Mucosa of gallbladder (tissue), 1 donor: ENCODE data around the gene ZNF681. TPM values are rescaled to one million over a fixed set of nuclear protein-coding genes. Genes with fewer than 3 reads are reported as not detected.
"Not testable (repeated sequence)": the region's sequence is repeated elsewhere in the genome, so short reads cannot be mapped to it uniquely, and the experiment has no call there.

ENCODE experiments used
- DNase-seq: peaks from one replicate; pipeline ENCODE4 v3.0.0-alpha.2; 2020; ENCODE audit warnings: low spot score
- total RNA-seq: library from RNA; stranded (reverse); gene quantifications from one replicate; pipeline ENCODE4 v1.2.1, GENCODE V29; 2021
- donor health status: DM: no; HTN: no; CAD: no.

Gene ZNF681
- 4.0 TPM for total RNA-seq

DNA sequence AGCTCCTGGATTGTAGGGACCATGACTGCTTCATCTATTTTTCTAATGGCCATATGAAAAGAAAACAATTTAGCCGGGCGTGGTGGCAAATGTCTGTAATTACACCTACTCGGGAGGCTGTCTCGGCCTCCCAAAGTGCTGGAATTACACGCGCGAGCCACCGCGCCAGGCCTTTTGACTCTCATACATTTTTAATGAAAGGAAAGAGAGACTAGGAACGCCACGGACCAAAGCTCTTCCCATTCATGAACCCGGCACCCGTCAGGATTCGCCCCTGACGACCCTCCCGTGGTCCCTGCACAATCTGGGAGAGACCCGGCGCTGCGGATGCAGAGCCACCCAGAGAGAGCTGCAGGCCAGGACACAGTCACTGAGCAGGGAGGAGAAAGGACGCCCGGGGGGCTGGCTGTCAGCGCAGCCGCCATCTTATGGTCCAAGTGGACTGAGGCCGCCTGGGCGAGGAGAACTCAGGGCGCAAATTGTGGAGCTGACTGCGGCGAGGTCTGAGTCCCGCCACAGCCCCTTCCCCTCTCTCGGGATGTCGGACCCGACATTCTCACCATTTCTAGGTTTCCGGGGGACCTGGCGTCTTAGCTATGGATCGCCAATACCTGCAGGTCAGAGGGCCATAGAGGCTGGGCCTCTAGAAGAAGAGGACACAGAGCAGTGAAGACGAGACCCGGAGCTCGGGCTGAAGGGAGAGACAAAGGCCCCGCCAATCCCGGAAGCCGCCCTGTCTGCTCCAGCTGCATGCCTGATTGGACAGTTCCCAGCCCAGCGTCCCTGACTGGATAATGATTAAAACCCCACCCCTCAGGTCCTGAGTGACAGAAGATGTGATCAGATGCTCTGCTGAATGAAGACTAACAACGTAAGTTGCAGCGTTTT lies at the start of gene ZNF681:
TSS of gene ZNF681 (minus strand) at position 705 of the 888 bp plus-strand sequence. CDS start at position 563, 142 bp downstream.
- peak; percentile 94 for DNase-seq

DNA sequence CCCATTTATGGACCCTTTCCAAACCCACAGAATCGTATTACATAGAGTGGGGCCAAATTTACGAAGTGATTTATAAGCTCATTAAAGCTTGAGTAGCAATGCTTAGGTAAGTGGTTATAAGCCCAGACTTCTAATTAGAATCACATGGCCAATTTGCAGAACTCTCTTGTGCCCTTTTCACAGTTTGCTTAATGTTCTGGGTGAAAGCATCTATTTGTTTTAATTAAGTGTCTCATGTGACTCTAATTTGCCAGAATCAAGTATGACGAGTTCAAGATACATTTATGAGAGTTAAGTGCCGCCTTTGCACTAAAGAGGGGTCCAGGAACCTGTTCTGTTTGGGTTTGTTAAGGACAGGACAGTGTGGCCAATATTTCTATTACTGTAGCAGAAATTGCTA lies 46.0 kb upstream of the ZNF681 start:
- DNase-seq, result no peak

DNA sequence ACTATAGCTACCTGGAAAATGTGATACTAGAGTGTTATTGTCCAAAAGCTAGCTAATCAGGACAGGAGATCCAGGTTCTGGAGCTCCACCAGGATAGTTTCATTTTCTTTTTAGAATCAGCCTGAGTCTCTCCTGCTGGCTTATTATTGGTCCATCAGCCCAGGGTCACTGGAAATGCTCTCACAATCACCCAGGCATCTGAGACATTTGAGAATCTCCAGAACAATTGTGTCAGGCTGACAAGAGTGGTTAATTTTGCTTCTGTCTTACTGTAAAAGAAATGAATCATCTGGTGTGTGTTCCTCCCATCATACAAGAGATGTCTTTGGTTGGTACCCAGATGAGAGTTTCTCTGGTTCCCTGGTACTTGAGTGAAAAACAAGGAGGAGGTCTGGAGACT lies 43.6 kb upstream of the ZNF681 start:
- no peak for DNase-seq

DNA sequence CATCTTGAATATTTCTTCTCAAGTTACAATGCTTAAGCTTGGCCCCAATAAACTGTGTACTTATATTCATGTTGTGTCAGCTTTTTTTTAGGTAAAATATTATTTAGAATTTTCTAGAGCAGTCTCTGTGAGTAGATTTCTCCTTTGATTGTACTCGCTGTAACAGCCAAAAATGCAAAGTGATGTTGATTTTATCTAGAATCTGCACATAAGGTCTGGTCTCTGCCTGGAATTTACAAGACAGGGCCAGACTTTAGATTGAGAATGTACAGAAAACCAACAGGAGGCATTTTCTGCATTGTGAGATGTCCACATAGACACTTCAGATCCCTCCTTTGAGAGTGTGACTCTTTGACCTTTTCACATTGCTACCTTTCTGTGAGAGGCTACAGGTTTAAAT lies 43.1 kb upstream of the ZNF681 start:
- no peak for DNase-seq

DNA sequence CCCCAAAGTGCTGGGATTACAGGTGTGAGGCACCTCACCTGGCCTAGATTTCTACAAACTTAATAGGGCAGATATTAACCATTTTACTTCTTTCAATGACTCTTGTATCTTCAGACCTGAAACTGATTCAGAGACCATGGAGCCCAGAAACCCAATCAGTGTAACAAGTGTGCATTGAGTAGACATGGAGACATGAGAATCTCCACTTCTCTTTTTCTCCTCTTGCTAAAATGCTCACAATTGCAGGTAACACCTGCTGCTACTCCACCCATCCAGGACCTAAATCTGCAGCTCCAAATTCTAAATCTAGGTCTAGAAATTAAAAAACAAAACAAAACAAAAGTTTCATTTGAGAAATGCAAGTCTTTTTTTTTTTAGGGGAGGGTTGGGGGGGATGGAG lies 42.2 kb upstream of the ZNF681 start:
- DNase-seq, result no peak

DNA sequence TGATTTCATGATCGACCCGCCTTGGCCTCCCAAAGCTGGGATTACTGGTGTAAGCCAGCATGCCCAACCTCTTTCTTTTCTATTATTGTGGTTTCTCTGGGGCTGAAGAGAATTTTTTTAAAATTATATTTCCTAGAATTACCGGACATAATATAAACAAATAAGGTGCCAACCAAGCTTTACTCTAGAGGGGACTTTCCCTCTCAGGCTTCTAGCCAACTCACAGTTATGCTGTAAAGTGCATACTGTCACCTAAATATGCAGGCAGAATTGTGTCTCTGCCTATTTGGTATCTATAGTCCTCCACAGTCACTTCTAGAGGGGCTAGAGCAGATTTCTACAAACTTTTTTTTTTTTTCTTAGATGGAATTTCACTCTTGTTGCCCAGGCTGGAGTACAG lies 41.6 kb upstream of the ZNF681 start:
- DNase-seq, result no peak

DNA sequence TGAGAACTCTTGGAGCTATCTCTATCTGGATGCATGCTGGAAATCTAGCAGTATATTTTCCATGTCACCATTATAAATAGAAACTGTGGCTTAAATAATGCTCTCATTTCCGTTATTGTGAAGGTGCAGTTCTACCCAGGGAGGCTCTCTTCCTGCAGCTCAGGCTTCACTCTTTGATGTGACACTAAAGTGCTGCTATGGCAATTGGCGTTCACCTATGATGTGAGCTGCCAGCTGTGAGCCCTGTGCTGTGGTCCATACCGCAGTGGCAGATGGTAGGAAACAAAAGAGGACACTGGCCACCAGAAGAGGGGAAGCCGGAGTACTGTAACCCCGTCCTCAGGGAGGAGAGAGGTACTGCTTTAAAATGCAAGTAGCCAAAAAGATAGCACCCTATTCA lies 40.6 kb upstream of the ZNF681 start:
- DNase-seq, result no peak

DNA sequence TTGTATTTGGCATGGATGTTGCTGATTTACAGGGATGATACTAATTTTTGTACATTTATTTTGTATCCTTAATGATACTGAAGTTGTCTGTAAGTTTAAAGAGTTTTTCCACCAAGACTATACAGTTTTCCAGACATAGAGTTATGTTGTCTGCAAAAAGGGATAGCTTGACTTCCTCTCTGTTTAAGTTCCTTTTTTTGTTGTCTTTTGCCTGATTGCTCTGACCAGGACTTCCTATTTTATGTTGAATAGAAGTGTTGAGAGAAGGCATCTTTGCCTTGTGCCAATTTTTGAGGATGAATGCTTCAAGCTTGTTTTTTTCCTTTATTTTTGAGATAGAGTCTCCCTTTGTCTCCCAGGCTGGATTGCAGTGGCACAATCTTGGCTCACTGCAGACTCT lies 36.8 kb upstream of the ZNF681 start:
- no peak for DNase-seq

DNA sequence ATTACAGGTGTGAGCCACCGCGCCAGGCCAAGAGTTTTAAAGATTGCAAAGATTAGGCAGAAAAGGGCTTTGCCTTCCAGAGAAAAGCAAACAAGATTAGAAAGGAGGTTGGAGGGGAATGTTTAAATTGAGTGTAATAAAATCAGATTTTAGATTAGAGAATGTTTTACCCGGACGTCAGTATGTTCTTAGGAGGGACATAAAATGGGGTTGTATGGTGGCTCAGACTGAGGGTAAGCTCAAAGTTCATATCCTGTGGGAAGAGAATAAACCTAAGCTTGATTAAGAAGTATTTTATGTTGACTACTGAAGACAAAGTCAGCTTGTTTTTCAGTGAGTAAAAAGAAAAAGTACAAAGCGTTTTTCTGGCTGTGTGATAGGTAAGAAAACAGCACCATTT lies 34.1 kb upstream of the ZNF681 start:
- DNase-seq, result no peak

DNA sequence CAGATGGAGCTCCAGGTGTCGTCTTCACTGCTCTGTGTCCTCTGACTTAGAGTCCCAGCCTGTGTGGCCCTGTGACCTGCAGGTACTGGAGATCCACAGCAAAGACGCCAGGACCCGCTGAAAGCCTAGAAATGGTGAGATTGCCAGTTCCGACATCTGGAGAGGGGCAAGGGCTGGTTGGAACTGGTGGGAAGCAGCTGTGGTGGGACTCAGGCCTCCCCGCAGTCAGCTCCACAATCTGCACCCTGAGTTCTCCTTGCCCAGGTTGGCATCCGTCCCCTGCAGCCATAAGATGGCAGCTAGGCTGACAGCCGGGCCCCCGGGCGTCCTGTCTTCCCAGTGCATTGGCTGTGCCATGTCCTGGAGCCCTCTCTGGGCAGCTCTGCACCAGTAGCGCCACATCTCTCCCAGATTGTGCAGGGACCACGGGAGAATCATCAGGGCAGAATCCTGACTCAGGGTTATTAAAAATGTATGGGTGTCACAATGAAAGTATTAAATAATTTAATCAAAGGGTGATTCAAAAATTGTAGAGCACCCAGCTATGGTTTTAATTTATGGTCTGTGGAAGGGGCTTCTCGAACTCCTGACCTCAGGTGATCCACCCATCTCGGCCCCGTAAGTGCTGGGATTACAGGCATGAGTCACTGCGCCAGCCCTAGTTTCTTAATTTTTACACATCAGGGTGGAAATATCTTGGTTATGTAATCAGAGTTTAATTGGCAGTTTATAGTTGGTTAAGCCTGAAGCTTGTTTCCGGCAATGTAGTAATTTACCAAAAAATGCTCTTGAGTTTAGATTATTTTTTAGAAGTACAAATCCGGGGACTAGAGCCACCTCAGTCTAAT lies 32.2 kb upstream of the ZNF681 start:
- no peak for DNase-seq

DNA sequence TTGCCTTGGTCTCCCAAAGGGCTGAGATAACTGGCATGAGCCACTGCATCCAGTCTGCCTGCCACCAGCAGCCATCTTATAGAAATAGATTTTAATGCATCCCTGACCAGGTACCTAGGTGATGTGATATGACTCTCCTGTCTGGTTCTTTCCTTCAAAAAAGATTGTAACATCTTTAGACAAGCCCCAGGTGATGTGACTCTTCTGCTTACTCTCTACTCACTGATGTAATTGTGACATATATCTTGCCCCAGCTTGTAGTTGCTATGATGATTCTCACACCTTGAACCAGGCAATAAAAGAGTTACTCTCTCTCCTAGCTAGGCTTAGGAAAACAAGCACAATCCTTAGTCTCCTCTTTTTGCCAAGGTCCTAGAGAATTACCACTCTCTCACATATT lies 30.6 kb upstream of the ZNF681 start:
- DNase-seq, result no peak

DNA sequence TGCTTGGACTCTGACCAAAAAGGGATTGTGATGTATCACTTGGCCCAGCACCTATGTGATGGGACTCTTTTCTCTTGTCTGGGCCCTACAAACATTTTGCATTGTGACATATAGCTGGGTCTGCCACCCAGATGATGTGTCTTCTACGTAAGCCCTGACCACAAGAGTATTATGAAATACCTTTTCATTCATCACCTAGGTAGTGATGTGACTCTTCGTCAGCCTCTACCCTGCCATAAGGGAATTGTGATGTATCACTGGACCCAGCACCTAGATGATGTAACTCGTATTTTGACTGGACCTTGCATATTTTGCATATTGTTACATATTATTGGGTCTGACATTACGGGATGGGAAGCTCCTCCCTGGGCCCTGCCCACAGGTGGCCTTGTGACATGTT lies 29.7 kb upstream of the ZNF681 start:
- DNase-seq, result no peak

DNA sequence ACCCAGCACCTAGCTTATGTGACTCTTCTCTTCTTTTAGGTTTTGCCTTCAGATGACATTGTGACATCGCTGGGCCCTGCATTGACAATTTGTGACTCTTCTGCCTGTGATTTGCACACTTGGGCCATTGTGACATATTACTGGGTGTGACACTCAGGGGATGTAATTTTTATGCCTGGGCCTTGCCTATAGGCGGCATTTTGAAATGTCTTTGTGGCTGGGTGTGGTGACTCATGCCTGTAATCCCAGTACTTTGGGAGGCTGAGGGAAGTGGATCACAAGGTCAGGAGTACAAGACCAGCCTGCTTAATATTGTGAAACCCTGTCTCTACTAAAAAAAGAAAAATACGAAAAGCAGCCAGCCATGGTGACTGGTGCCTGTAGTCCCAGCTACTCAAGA lies 28.4 kb upstream of the ZNF681 start:
- DNase-seq, result no peak

DNA sequence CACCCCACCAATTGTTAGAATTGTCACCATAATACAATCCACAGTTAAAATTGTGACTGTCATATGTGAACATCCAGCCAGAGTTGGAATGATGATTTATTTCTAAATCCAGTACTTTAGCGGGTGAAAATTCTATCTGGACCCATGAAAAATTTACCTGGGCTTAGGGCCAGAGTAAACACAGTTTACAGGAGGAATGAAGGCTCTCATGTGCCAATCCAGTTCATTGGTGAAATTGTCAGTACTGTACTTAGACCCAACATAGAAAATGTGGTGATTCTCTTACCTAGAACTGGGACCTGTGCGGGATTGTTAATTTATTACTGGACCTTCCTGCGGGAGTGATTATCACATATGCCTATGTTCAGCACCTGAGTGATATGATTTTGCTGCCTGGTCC lies 27.3 kb upstream of the ZNF681 start:
- no peak for DNase-seq

DNA sequence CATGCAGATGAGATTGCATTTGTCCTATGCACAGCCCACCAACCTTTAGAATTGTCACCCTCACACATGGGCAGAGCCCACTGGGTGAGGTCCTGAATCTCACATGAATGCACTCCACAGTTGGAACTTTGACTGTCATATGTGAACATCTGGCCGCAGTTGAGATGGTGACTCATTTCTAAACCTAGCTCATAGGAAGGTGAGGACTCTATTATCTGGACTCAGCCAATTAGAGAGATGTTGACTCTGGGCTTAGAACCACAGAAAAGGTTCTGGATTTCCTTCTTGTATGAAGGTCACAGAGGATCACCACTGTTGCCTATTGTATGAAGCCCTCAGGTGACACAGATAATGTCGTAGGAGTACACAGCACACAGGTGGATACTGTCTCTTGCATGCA lies 25.6 kb upstream of the ZNF681 start:
- no peak for DNase-seq

DNA sequence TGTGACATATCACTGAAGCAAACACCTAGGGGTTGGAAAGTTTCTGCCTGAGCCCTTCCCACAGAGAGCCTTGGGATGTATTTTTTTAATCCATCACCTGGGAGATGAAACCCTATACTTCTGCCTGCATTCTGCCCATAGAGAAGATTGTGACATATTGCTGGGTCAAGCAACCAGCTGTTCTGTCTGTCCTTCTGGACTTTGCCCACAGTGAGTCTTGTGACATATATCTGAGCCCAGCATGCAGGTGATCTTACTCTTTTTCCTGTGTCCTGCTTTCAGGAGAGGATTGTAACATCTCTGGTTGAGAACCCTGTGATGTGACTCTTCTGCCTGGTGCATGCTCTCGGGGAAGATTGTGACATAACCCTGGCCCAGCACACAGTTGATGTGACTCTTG lies 24.9 kb upstream of the ZNF681 start:
- peak; percentile 18 for DNase-seq

DNA sequence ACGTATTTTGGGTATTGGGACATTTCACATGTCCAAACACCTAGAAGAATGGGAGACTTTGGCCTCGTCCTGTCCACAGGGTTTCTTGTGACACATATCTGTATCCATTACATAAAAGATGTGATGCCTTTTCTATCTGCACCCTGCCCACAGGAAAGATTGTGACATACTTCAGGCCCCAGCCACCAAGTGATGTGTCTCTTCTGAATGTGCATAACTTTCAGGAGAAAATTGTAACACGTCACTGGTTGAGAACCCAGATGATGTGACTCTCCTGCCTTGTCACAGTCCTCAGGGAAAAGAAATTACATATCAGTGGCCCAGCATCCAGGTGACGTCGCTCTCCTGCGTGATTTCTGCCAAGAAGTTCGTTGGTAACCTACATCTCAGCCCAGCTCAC lies 21.0 kb upstream of the ZNF681 start:
- DNase-seq, result no peak

DNA sequence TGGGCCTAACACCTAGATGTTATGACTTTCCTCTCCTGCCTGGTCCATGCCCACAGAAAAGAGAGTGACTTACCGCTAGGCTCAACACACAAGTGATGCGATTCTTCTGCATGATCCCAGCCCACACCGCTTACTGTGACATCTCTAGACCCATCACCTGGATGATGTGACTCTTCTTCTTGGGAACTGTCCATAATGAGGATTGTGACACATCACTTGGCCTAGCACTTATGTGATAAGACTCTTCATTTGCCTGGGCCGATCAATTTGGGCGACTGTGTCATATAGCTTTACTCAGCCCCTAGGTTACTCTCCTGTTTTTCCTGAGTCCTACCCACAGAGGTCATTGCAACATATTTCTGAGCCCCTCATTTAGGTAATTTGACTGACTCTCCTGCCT lies 19.9 kb upstream of the ZNF681 start:
- DNase-seq, result no peak

DNA sequence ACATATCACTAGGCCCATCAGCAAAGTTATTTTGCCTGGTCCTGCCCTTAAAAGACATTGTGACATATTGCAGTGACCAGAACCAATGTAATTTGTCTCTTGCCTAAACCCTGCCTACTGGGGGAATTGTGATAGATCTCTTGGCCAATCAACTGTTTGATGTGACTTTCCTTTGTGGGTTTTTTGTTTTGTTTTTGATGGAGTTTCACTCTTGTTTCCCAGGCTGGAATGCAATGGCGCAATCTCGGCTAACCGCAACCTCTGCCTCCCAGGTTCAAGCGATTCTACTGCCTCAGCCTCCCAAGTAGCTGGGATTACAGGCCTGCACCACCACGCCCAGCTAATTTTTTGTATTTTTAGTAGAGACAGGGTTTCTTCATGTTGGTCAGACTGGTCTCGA lies 19.3 kb upstream of the ZNF681 start:
- DNase-seq, result not testable (repeated sequence)

DNA sequence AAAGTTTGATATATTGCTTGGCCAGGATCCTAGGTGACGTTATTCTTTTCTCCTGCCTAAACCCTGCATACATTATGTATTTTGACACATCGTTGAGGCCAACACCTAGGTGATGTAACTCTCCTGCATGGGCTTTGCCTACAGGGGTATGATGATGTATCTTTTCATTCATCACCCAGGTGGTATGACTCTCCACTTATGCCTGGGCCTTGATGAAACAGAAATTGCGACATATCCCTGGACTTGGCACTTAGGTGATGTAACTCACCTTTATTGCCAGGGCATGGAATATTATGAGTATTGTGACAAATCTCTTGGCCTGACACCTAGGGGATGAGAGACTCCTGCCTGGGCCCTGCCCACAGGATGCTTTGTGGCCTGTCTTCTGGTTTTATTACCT lies 18.5 kb upstream of the ZNF681 start:
- DNase-seq, result no peak

DNA sequence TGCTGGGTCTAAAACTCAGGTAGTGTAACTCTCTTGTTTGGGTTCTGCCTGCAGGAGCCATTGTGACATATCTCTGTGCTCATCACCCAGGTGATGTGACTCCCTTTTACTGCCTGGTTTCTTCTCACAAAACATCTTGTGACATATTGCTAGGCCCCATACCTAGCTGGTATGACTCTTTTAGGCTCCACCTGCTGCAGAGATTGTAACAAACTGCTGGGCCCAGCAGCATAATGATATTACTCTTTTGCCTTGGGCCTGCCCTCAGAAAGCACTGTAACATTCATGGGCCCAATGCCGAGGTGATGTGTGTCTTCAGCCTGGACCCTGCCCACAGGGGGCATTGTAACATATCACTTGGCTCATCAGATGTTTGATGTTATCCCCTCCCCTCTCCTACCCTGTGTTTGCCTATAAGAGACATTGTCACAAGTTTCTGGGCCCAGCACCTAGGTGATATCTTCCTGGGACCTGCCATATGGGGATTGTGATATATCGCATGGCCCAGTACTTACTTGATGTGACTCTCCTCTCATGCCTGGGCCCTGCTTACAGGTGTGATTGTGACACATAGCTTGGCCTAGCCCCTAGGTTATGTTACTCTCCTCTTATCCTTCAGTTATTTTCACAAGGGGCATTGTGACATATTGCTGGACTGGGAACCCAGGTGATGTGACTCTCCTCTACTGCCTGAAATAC lies 18.0 kb upstream of the ZNF681 start:
- DNase-seq, result no peak

DNA sequence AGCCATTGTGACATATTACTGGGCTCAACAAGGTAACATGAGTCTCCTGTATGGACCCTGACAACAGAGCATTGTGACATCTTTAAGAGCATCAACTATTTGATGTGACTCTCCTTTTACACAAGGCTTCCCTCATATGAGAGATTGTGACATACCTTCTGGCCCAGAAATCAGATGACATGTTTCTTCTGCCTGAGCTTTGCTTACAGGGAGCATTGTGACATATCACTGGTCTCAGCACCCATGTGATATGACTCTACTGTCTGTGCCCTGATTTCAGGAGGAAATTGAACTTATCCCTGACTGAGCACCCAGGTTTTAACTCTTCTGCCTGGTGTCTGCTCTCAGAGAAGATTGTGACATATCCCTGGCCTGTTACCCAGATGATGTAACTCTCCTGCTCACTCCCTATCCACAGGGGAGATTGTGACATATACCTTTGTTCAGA lies 15.9 kb upstream of the ZNF681 start:
- no peak for DNase-seq
